Measurements from ENCODE around the gene SREBF1. TPM values are rescaled to one million over a fixed set of nuclear protein-coding genes. Genes with fewer than 3 reads are reported as not detected.

The SREBF1 gene
- total RNA-seq, 1 donor = 115 TPM

DNA sequence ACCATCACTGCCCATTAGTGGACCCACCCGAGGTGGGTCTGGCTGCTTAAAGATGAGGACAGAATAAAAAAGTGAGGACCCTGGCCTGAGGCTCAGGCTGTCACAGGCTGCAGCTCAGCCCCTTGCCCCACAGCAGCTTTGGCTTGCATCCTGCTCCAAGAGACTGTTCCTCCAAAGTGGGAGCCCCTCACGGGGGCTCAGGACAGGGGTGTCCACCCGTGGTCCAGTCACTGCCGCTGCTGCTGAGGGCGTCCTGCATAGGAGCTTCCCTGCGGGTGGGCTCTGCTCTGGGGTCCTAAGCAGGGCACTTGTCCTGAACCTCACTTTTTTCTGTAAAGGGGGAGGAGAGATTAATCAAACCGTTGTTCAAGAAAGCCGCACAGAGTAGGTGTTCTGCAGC lies 47.8 kb downstream of the SREBF1 start:
- H3K27me3 ChIP-seq (ENCODE audit: insufficient read depth, low read length) = no peaks in the 10 kb centered on the region
- H3K27ac ChIP-seq (ENCODE audit: low read depth, low read length) = no peak overlapping the region
- H3K4me3 ChIP-seq (ENCODE audit: insufficient read depth, low read length) = no peak overlapping the region
- TF ChIP-seq, protein P1, sequence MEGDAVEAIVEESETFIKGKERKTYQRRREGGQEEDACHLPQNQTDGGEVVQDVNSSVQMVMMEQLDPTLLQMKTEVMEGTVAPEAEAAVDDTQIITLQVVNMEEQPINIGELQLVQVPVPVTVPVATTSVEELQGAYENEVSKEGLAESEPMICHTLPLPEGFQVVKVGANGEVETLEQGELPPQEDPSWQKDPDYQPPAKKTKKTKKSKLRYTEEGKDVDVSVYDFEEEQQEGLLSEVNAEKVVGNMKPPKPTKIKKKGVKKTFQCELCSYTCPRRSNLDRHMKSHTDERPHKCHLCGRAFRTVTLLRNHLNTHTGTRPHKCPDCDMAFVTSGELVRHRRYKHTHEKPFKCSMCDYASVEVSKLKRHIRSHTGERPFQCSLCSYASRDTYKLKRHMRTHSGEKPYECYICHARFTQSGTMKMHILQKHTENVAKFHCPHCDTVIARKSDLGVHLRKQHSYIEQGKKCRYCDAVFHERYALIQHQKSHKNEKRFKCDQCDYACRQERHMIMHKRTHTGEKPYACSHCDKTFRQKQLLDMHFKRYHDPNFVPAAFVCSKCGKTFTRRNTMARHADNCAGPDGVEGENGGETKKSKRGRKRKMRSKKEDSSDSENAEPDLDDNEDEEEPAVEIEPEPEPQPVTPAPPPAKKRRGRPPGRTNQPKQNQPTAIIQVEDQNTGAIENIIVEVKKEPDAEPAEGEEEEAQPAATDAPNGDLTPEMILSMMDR (IDR thresholded peaks at IDR 0.05; ENCODE audit: extremely low read depth, low read depth, low read length) = no peak
- H3K9me3 ChIP-seq (ENCODE audit: low read depth, low read length) = no peaks in the 10 kb centered on the region
- H4K20me1 ChIP-seq (ENCODE audit: insufficient read depth, low read length) = peaks cover 84% of the 10 kb centered on the region
- H3K79me2 ChIP-seq (ENCODE audit: insufficient read depth, low read length) = peaks cover 47% of the 10 kb centered on the region
- H3K36me3 ChIP-seq (ENCODE audit: insufficient read depth, low read length) = peaks cover 1% of the 10 kb centered on the region
- no peak overlapping the region for H2AFZ ChIP-seq (ENCODE audit: low read length)
- H3K4me1 ChIP-seq (ENCODE audit: insufficient read depth, low read length) = peaks cover 2% of the 10 kb centered on the region
- no peak overlapping the region for H3K4me2 ChIP-seq (ENCODE audit: insufficient read depth, low read length)
- no peak for DNase-seq (ENCODE audit: insufficient read length, low spot score, missing footprints)

DNA sequence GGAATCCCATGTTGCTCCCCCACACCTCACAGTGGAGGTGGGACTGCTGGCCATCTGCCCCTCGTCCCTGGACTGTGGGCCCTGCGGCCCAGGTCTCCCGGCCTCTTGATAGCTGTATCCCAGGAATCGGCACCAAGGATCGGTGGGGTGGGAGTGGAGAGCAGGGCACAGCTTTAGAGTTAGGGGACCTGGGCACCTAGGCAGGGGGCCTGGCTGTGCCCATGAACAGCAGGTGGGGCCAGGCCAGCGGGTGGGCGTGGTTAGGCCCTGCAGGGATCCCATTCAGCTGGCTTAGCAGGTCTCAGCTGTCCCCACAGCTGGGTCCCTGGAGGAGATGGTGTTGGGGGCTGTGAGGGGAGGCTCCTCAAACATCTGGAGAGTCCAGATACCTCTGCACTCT lies 49.2 kb downstream of the SREBF1 start:
- Histone ChIP-seq H3K9me3 (ENCODE audit: low read depth, low read length) (no peaks in the 10 kb centered on the region), H4K20me1 (ENCODE audit: insufficient read depth, low read length) (peaks cover 84% of the 10 kb centered on the region), H3K36me3 (ENCODE audit: insufficient read depth, low read length) (no peaks in the 10 kb centered on the region), H3K4me2 (ENCODE audit: insufficient read depth, low read length) (no peak overlapping the region), H2AFZ (ENCODE audit: low read length) (no peak overlapping the region), H3K27ac (ENCODE audit: low read depth, low read length) (no peak overlapping the region), H3K27me3 (ENCODE audit: insufficient read depth, low read length) (no peaks in the 10 kb centered on the region), H3K4me3 (ENCODE audit: insufficient read depth, low read length) (no peak overlapping the region), H3K4me1 (ENCODE audit: insufficient read depth, low read length) (peaks cover 7% of the 10 kb centered on the region), H3K79me2 (ENCODE audit: insufficient read depth, low read length) (peaks cover 47% of the 10 kb centered on the region)
- DNase-seq (ENCODE audit: insufficient read length, low spot score, missing footprints) = no peak
- TF ChIP-seq, protein P1 (IDR thresholded peaks at IDR 0.05; ENCODE audit: extremely low read depth, low read depth, low read length) = no peak

DNA sequence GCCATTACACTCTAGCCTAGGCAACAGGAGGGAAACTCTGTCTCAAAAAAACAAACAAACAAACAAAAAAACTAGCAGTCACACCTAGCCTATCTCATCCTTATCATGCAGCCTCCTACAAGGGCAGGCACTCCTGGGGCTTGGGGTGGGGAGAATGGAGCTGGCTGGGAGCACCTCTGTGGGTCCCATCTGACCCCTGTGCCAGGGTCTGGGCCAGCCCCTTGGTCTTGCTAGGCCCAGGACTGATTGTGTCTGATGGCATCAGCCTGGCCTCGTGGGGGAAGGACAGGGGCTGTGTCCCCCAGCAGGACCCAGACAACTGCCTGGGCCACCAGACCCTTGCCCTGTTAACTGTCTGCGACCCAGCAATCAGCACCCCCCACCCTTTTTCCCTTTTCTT lies 49.8 kb downstream of the SREBF1 start:
- Histone ChIP-seq H3K4me1 (ENCODE audit: insufficient read depth, low read length) (peaks cover 7% of the 10 kb centered on the region), H3K27ac (ENCODE audit: low read depth, low read length) (no peak overlapping the region), H3K79me2 (ENCODE audit: insufficient read depth, low read length) (peaks cover 44% of the 10 kb centered on the region), H3K27me3 (ENCODE audit: insufficient read depth, low read length) (no peaks in the 10 kb centered on the region), H3K36me3 (ENCODE audit: insufficient read depth, low read length) (no peaks in the 10 kb centered on the region), H3K4me2 (ENCODE audit: insufficient read depth, low read length) (no peak overlapping the region), H4K20me1 (ENCODE audit: insufficient read depth, low read length) (peaks cover 81% of the 10 kb centered on the region), H3K9me3 (ENCODE audit: low read depth, low read length) (no peaks in the 10 kb centered on the region), H2AFZ (ENCODE audit: low read length) (no peak overlapping the region), H3K4me3 (ENCODE audit: insufficient read depth, low read length) (no peak overlapping the region)
- TF ChIP-seq, protein P1 (IDR thresholded peaks at IDR 0.05; ENCODE audit: extremely low read depth, low read depth, low read length) = no peak
- DNase-seq (ENCODE audit: insufficient read length, low spot score, missing footprints) = no peak

DNA sequence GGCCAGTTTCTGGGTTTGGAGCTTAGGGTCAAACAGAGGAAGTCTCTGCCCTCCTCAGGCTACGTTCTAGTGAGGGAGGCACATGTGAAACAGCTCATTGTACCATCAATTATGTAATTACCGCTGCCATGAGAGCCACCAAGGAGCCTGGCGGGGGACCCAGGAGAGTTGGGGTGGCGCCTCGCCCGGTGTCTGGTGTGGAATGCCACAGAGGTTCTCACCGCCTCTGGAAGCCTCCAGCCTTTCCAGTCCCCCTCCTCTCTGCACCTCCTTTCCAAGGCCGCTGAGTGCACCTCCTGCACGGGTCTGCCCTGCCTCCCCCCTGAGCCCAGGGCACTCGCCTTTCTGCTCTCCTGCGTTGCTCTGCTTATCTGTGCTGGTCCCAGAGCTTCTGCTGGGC lies 51.4 kb downstream of the SREBF1 start:
- no peak overlapping the region for H3K4me3 ChIP-seq (ENCODE audit: insufficient read depth, low read length)
- no peaks in the 10 kb centered on the region for H3K9me3 ChIP-seq (ENCODE audit: low read depth, low read length)
- peaks cover 22% of the 10 kb centered on the region for H3K4me1 ChIP-seq (ENCODE audit: insufficient read depth, low read length)
- no peaks in the 10 kb centered on the region for H3K36me3 ChIP-seq (ENCODE audit: insufficient read depth, low read length)
- H3K27me3 ChIP-seq (ENCODE audit: insufficient read depth, low read length) = no peaks in the 10 kb centered on the region
- DNase-seq (ENCODE audit: insufficient read length, low spot score, missing footprints) = no peak
- H3K4me2 ChIP-seq (ENCODE audit: insufficient read depth, low read length) = no peak overlapping the region
- H3K27ac ChIP-seq (ENCODE audit: low read depth, low read length) = no peak overlapping the region
- no peak overlapping the region for H2AFZ ChIP-seq (ENCODE audit: low read length)
- peaks cover 78% of the 10 kb centered on the region for H4K20me1 ChIP-seq (ENCODE audit: insufficient read depth, low read length)
- TF ChIP-seq, protein P1 (IDR thresholded peaks at IDR 0.05; ENCODE audit: extremely low read depth, low read depth, low read length) = no peak
- peaks cover 33% of the 10 kb centered on the region for H3K79me2 ChIP-seq (ENCODE audit: insufficient read depth, low read length)

Data from osteoblast (primary cell).